Measurements from ENCODE around the gene EDARADD.
A peak's percentile ranks its signal among the peaks of the same experiment; 100 is the strongest.

EDARADD gene

DNA sequence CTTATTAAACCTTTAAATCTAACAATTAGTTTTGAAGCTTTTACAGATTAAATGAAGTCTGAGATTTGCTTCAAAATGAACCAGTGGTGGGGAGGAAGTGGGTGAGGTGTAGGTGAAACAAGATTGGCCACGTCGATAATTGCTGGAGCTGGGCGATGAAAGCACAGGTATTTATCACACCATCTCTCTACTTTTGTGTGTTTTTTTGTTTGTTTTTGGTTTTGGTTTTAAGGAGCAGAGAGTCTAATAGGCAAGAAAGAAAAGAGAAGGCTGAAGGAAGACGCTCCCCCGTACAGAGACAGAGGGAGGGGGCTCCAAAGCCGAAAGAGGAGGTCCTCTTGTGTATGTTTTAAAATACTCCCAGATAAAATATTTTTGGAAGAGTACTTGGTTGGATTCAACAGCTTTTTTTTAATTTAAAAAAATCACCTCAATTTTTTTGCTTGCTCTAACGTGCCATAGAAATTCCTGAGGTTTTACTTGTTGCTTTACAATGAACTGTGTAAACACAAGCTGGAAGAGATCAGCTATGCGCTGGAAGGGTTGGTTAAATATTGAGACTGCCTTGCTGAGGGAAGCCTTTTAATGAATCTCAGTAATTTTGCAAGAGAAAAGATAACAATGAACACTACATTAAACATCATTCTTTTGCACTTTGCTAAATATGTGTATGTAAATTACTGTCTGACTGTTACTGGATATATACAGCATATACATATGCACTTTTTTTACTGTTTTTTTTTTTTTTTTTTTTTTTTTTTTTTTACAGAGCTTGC, 123.0 kb downstream of the EDARADD start:
- Histone ChIP-seq H3K4me1 (ENCODE audit: control insufficient read depth, insufficient read depth, low read length, unreplicated experiment) (no peaks in the 10 kb centered on the region), H3K4me3 (ENCODE audit: low read depth, low read length) (no peak overlapping the region), H3K36me3 (ENCODE audit: insufficient read depth, low read length) (no peaks in the 10 kb centered on the region), H3K79me2 (ENCODE audit: control insufficient read depth, insufficient read depth, low read length, unreplicated experiment) (no peaks in the 10 kb centered on the region), H3K27ac (ENCODE audit: low read depth, low read length) (no peak overlapping the region), H3K27me3 (ENCODE audit: insufficient read depth, low read length) (no peaks in the 10 kb centered on the region), H2AFZ (ENCODE audit: low read length, unreplicated experiment) (no peak overlapping the region)

GRCh38 chr1:236518322-236518721, 124.2 kb downstream of the EDARADD start:
- H2AFZ ChIP-seq (ENCODE audit: low read length, unreplicated experiment): no peak overlapping the region
- H3K4me3 ChIP-seq (ENCODE audit: low read depth, low read length): no peak overlapping the region
- no peaks in the 10 kb centered on the region for H3K27me3 ChIP-seq (ENCODE audit: insufficient read depth, low read length)
- no peak overlapping the region for H3K27ac ChIP-seq (ENCODE audit: low read depth, low read length)
- H3K79me2 ChIP-seq (ENCODE audit: control insufficient read depth, insufficient read depth, low read length, unreplicated experiment): no peaks in the 10 kb centered on the region
- no peaks in the 10 kb centered on the region for H3K36me3 ChIP-seq (ENCODE audit: insufficient read depth, low read length)
- no peaks in the 10 kb centered on the region for H3K4me1 ChIP-seq (ENCODE audit: control insufficient read depth, insufficient read depth, low read length, unreplicated experiment)

GRCh38 chr1:236520445-236521005, 126.4 kb downstream of the EDARADD start:
- H3K36me3 ChIP-seq (ENCODE audit: insufficient read depth, low read length): no peaks in the 10 kb centered on the region
- no peaks in the 10 kb centered on the region for H3K27me3 ChIP-seq (ENCODE audit: insufficient read depth, low read length)
- H3K27ac ChIP-seq (ENCODE audit: low read depth, low read length): no peak overlapping the region
- H3K4me1 ChIP-seq (ENCODE audit: control insufficient read depth, insufficient read depth, low read length, unreplicated experiment): no peaks in the 10 kb centered on the region
- no peak overlapping the region for H3K4me3 ChIP-seq (ENCODE audit: low read depth, low read length)
- H3K79me2 ChIP-seq (ENCODE audit: control insufficient read depth, insufficient read depth, low read length, unreplicated experiment): peaks cover 8% of the 10 kb centered on the region
- no peak overlapping the region for H2AFZ ChIP-seq (ENCODE audit: low read length, unreplicated experiment)

DNA sequence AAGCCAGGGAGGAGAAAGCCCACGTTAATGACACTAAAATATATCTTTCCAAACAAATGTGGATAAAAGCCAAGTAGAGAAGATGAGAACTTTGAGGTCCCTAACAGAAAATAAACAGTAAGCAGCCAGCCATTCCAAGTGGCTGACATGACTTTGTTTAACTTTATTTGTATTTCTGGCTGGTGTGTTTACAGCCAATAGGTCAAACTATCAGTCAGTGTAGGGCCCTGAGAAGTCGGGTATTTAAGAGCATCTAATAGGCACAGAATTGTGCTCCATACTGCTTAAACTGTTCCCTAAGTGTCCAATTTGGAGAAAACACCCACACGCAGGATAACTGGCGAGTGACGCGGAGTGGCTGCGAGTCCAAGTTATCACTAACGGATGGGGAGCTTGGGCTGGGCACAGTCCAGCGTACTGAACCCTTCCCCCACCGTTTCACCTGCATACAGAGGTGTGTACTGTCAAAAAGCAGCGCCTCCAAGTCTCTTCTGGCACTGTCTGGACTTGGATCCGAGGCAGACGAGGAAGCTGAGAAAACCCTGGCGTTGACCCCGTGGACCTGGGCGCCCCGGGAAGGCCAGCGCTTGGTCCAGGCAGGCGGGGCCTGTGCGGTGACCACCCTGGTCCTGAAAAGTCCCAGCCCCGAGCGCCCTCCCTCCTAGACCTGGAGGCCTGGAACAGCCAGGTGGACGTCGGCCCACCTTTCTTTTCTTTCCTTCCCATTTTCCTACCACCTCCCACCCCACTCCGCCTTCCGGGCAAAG, 129.0 kb downstream of the EDARADD start:
- Histone ChIP-seq H3K36me3 (ENCODE audit: insufficient read depth, low read length) (peaks cover 8% of the 10 kb centered on the region; the same call in 1 of the 2 replicates), H3K4me1 (ENCODE audit: control insufficient read depth, insufficient read depth, low read length, unreplicated experiment) (no peaks in the 10 kb centered on the region), H3K79me2 (ENCODE audit: control insufficient read depth, insufficient read depth, low read length, unreplicated experiment) (peaks cover 25% of the 10 kb centered on the region), H3K27ac (ENCODE audit: low read depth, low read length) (no peak overlapping the region), H3K4me3 (ENCODE audit: low read depth, low read length) (peak overlapping the region; percentile 96), H2AFZ (ENCODE audit: low read length, unreplicated experiment) (peak overlapping the region; percentile 88), H3K27me3 (ENCODE audit: insufficient read depth, low read length) (no peaks in the 10 kb centered on the region)

- Histone ChIP-seq H2AFZ (ENCODE audit: low read length, unreplicated experiment) (peak within 1 kb of the TSS; percentile 88), H3K4me3 (ENCODE audit: low read depth, low read length) (peak within 1 kb of the TSS; percentile 96), H3K36me3 (ENCODE audit: insufficient read depth, low read length) (peaks cover 8% of the 10 kb centered on the region; the same call in 1 of the 2 replicates), H3K4me1 (ENCODE audit: control insufficient read depth, insufficient read depth, low read length, unreplicated experiment) (no peaks in the 10 kb centered on the region), H3K79me2 (ENCODE audit: control insufficient read depth, insufficient read depth, low read length, unreplicated experiment) (peaks cover 25% of the 10 kb centered on the region), H3K27ac (ENCODE audit: low read depth, low read length) (peak within 1 kb of the TSS; percentile 75), H3K27me3 (ENCODE audit: insufficient read depth, low read length) (no peaks in the 10 kb centered on the region)
Observed at GRCh38 chr1:236523704-236524141, 129.6 kb downstream of the EDARADD start, which contains the start of gene LGALS8. Gene LGALS8, plus strand, starts transcription at chr1:236523982. Its CDS starts 2,089 bp downstream, at chr1:236526071.

- H3K27ac ChIP-seq (ENCODE audit: low read depth, low read length): peak overlapping the region; percentile 75
- peaks cover 8% of the 10 kb centered on the region; the same call in 1 of the 2 replicates for H3K36me3 ChIP-seq (ENCODE audit: insufficient read depth, low read length)
- no peaks in the 10 kb centered on the region for H3K4me1 ChIP-seq (ENCODE audit: control insufficient read depth, insufficient read depth, low read length, unreplicated experiment)
- peak overlapping the region; percentile 96 for H3K4me3 ChIP-seq (ENCODE audit: low read depth, low read length)
- no peaks in the 10 kb centered on the region for H3K27me3 ChIP-seq (ENCODE audit: insufficient read depth, low read length)
- H3K79me2 ChIP-seq (ENCODE audit: control insufficient read depth, insufficient read depth, low read length, unreplicated experiment): peaks cover 25% of the 10 kb centered on the region
- H2AFZ ChIP-seq (ENCODE audit: low read length, unreplicated experiment): peak overlapping the region; percentile 58
Observed at GRCh38 chr1:236524142-236524894, 130.2 kb downstream of the EDARADD start.

DNA sequence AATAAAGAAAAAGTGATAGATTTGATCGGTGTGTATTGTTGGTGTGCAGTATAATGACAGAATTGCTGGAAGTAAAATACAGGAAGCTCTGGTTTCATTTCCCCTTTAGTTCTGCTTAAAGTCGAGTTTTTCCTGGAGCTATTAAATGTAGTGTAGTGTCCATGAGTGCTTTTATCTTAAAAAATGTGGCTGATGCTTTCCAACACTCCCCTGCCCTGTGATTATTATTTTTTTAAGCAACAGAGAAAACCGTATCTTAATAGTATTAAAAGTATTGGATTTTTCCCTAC, 130.8 kb downstream of the EDARADD start:
- peaks cover 8% of the 10 kb centered on the region; the same call in 1 of the 2 replicates for H3K36me3 ChIP-seq (ENCODE audit: insufficient read depth, low read length)
- peak overlapping the region; percentile 96 for H3K4me3 ChIP-seq (ENCODE audit: low read depth, low read length)
- peak overlapping the region; percentile 58 for H2AFZ ChIP-seq (ENCODE audit: low read length, unreplicated experiment)
- H3K27ac ChIP-seq (ENCODE audit: low read depth, low read length): peak overlapping the region; percentile 75
- no peaks in the 10 kb centered on the region for H3K4me1 ChIP-seq (ENCODE audit: control insufficient read depth, insufficient read depth, low read length, unreplicated experiment)
- no peaks in the 10 kb centered on the region for H3K27me3 ChIP-seq (ENCODE audit: insufficient read depth, low read length)
- peaks cover 25% of the 10 kb centered on the region for H3K79me2 ChIP-seq (ENCODE audit: control insufficient read depth, insufficient read depth, low read length, unreplicated experiment)

DNA sequence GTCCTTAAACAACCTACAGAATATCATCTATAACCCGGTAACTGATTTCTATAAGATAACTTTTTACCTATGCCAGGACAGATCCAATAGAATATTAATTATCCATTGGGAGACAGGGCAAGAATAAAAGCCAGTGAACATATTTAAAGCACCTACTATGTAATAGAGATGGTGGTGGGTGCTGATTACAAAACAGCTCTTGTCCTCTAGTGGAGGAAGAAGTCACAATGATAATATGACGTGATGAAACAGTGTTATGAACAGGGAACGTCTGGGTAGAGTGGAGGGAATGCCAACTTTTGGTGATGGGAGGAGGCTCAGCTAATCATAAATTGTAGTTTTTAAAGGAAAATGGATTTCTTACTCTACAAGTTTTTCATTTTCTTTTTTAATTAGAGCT, 132.0 kb downstream of the EDARADD start:
- no peak overlapping the region for H3K27ac ChIP-seq (ENCODE audit: low read depth, low read length)
- no peaks in the 10 kb centered on the region for H3K4me1 ChIP-seq (ENCODE audit: control insufficient read depth, insufficient read depth, low read length, unreplicated experiment)
- H3K79me2 ChIP-seq (ENCODE audit: control insufficient read depth, insufficient read depth, low read length, unreplicated experiment): peaks cover 25% of the 10 kb centered on the region

DNA sequence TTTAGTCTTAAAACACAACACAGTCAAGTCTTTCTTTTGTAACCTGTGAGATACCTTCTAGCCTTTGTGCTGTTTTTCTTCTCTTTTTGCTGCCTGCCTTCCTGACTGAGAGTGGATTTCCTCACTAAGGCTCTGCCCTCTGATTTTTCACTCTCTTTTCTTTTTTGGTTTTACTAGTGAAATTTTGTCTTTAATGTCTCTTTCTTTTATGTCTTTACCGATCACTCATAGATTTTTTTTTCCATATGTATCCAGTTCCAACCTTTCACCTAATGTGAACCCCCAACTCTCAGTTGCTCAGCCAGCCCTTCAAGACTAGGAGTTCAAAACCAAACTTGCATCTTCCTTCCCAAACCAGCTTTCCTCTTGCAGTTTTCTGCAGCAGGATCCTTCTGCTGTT, 136.2 kb downstream of the EDARADD start:
- Histone ChIP-seq H3K36me3 (ENCODE audit: insufficient read depth, low read length) (peaks cover 8% of the 10 kb centered on the region; the same call in 1 of the 2 replicates), H3K4me3 (ENCODE audit: low read depth, low read length) (no peak overlapping the region), H3K27ac (ENCODE audit: low read depth, low read length) (no peak overlapping the region), H3K79me2 (ENCODE audit: control insufficient read depth, insufficient read depth, low read length, unreplicated experiment) (peaks cover 29% of the 10 kb centered on the region), H3K27me3 (ENCODE audit: insufficient read depth, low read length) (no peaks in the 10 kb centered on the region), H3K4me1 (ENCODE audit: control insufficient read depth, insufficient read depth, low read length, unreplicated experiment) (peaks cover 20% of the 10 kb centered on the region), H2AFZ (ENCODE audit: low read length, unreplicated experiment) (no peak overlapping the region)

More for the DNA sequence above, 132.0 kb downstream of the EDARADD start:
- no peak overlapping the region for H3K4me3 ChIP-seq (ENCODE audit: low read depth, low read length)
- no peak overlapping the region for H2AFZ ChIP-seq (ENCODE audit: low read length, unreplicated experiment)
- no peaks in the 10 kb centered on the region for H3K27me3 ChIP-seq (ENCODE audit: insufficient read depth, low read length)
- peaks cover 8% of the 10 kb centered on the region; the same call in 1 of the 2 replicates for H3K36me3 ChIP-seq (ENCODE audit: insufficient read depth, low read length)

DNA sequence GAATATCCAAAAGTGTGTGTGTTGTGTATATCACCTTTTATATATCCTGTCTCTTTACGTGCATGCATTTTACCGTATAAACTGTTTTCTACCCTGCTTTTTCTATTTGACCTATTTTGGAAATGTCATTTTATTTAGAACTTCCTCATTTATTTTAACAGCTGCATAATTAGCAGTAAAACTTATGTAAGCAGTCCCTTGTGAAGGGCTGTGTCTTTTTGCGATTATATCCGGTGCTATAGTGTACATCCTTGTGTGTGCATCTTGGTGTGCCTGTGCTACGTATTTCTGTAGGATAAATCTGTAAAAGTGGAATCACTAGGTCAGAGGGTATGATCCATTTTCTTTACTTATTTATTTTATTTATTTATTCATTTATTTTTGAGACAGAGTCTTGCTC, 136.9 kb downstream of the EDARADD start:
- H3K79me2 ChIP-seq (ENCODE audit: control insufficient read depth, insufficient read depth, low read length, unreplicated experiment): peaks cover 28% of the 10 kb centered on the region
- H3K4me1 ChIP-seq (ENCODE audit: control insufficient read depth, insufficient read depth, low read length, unreplicated experiment): peaks cover 20% of the 10 kb centered on the region
- H3K36me3 ChIP-seq (ENCODE audit: insufficient read depth, low read length): peaks cover 6% of the 10 kb centered on the region; the same call in 1 of the 2 replicates
- H3K27ac ChIP-seq (ENCODE audit: low read depth, low read length): no peak overlapping the region
- H2AFZ ChIP-seq (ENCODE audit: low read length, unreplicated experiment): no peak overlapping the region
- H3K4me3 ChIP-seq (ENCODE audit: low read depth, low read length): no peak overlapping the region
- H3K27me3 ChIP-seq (ENCODE audit: insufficient read depth, low read length): no peaks in the 10 kb centered on the region

Data from ACC112 (cell line).